Temporal lobe (tissue), 1 donor: ENCODE measurements around the gene MEF2B. TPM values are rescaled to one million over a fixed set of nuclear protein-coding genes. Genes with fewer than 3 reads are reported as not detected.

Experiments
- total RNA-seq: library from RNA; depleted of rRNA; stranded (reverse); fragments of >200 nt; gene quantifications from one replicate; pipeline ENCODE4 v1.2.3, GENCODE V29; 2014

Gene MEF2B
- total RNA-seq, 1 donor from 2014 or later: not detected

Other genes starting within 250 kb of the MEF2B start
- 17.7 TPM for gene HOMER3, start 229.0 kb downstream of the MEF2B start, total RNA-seq
- gene SUGP2, start 136.7 kb downstream of the MEF2B start, total RNA-seq: 81.4 TPM
- 32.9 TPM for gene ARMC6, start 136.7 kb downstream of the MEF2B start, total RNA-seq
- gene SLC25A42, start 106.3 kb downstream of the MEF2B start, total RNA-seq: 7.4 TPM
- 4.7 TPM for gene TMEM161A, start 31.8 kb downstream of the MEF2B start, total RNA-seq
- gene BORCS8, start 21.9 kb upstream of the MEF2B start, total RNA-seq: 14.8 TPM
- gene RFXANK, start 22.0 kb upstream of the MEF2B start, total RNA-seq: 15.0 TPM
- 10.6 TPM for gene NR2C2AP, start 33.2 kb upstream of the MEF2B start, total RNA-seq
- gene NCAN, start 41.7 kb upstream of the MEF2B start, total RNA-seq: 238 TPM
- 0.25 TPM for gene TM6SF2, start 103.0 kb upstream of the MEF2B start, total RNA-seq
- 17.5 TPM for gene SUGP1, start 150.2 kb upstream of the MEF2B start, total RNA-seq
- 24.6 TPM for gene MAU2, start 150.6 kb upstream of the MEF2B start, total RNA-seq
- 10.1 TPM for gene GATAD2A, start 235.4 kb upstream of the MEF2B start, total RNA-seq